GM19239 (cell line): ENCODE results near the gene GAL3ST1.
"Not testable (repeated sequence)": the region's sequence is repeated elsewhere in the genome, so short reads cannot be mapped to it uniquely, and the experiment has no call there.

Experiments
- DNase-seq: peaks from one replicate; pipeline ENCODE4 v3.0.0; 2011; ENCODE audit warnings: low spot score; ENCODE audit not compliant: insufficient read length
- FAIRE-seq: peaks from 2 replicates; lab custom pipeline; 2011; peaks lifted over from hg19 to GRCh38; lab: Jason Lieb, UNC

Gene GAL3ST1

DNA sequence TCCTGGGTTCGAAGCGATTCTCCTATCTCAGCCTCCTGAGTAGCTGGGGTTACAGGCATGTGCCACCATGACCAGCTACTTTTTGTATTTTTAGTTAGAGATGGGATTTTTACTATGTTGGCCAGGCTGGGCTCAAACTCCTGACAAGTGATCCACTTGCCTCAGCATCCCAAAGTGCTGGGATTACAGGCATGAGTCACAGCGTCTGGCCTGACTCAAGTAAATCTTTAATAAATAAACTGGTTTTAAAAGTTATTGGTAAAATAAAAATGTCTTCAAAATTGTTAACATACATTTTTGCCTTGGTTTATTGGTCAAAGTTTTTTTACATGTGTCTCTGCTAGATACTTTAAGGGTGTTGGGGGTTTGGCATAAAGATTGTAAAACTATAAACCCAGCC, 24.5 kb upstream of the GAL3ST1 start:
- no peak for FAIRE-seq
- no peak for DNase-seq

DNA sequence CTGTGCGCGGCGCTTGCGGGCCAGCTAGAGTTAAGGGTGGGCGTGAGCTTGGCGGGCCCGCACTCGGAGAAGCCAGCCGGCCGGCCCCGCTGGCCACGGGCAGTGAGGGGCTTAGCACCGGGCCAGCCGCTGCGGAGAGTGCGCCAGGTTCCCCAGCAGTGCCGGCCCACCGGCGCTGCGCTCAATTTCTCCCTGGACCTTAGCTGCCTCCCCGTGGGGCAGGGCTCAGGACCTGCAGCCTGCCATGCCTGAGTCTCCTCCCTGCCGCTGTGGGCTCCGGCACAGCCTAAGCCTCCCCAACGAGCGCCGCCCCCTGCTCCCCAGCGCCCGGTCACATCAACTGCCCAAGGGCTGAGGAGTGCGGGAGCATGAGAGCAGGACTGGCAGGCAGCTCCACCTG, 22.4 kb upstream of the GAL3ST1 start:
- DNase-seq (no peak), FAIRE-seq (no peak)

DNA sequence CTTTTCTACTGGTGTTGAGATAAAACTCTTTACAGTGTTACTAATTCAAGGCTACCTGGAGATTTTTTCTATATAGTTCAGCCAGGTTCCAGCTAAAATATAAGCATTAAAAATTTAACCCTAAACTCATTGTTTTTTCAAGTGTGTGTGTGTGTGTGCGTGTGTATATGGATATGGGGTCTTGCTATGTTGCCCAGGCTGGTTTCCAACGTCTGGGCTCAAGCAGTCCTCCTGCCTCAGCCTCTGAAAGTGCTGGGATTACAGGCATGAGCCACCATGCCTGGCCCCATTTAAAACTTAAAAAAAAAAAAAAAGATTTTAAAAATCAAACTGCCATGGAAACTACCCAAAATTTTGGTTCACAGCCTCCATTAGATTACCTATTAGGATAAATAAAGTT, 21.7 kb upstream of the GAL3ST1 start:
- no peak for FAIRE-seq
- no peak for DNase-seq

DNA sequence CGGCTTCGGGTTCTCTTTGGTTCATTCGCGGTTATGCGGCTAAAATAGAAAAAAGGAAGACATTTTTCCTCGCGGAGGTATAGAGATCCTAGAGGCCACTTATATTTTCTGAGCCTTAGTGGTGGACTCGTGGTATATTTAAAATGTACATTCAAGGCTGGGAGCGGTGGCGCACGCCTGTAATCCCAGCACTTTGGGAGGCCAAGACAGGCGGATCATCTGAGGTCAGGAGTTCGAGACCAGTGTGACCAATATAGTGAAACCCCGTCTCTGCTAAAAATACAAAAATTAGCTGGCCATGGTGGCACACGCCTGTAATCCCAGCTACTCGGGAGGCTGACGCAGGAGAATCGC, 17.9 kb upstream of the GAL3ST1 start:
- not testable (repeated sequence) for DNase-seq, FAIRE-seq

DNA sequence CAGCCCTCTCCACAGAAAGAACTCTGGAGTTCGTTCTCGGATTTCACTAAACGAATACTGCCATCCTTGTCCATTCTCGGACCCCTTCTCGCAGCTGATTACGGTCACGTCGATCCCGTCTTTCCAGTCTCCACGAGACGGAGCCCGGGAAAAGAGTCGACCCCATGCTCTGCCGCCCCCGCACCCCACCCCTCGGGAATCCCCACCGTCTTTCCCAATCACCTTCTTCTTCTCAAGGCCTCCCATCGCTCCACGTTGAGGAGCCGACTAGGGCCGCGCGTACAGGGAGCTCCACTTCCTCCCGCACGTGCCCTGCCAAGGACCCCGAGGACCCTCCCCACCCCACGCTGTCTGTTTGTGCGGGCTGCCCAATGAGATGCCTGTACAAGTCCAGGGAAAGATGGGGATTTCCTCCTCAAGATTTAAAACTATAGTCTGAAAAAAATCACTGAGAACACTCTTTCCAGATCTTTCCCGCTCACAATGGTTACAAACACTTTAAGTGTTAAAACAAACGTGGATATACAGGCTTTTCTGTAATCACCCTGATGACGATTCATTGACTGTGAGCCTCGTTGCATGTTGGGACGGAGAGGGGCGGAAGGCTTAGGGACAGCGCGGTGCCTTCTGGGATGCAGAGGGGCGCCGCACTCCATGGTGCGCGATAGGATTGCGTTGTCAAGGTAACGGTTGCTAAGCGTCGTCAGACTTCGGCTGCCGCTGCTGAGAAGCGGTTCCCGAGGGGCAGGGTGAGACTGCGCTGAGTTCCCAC, 17.3 kb upstream of the GAL3ST1 start, which contains the start of gene PES1:
Gene PES1, minus strand, starts transcription at position 323 of the 772 bp plus-strand sequence. Its CDS starts 77 bp downstream, at position 246.
- DNase-seq (peak; percentile 94), FAIRE-seq (peak; percentile 99)

DNA sequence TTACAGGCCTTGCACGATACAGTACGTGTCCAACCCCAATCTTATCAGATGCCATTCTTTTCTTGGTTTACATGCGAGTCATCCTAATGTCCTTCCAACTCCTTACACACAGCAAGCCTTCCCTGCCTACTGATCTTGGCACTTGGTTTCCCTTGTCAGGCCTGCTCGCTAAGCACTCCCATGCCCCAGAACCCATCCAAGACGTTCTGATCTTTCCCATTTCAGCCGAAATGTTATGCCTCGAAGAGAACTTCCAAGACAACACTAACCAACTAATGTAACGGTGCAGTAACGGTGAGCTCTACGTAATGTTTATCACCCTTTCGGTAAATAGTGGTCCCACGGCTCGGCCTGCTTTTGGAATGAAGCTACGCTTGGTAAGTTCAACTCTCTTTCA, 16.7 kb upstream of the GAL3ST1 start:
- DNase-seq (no peak), FAIRE-seq (peak; percentile 71)

DNA sequence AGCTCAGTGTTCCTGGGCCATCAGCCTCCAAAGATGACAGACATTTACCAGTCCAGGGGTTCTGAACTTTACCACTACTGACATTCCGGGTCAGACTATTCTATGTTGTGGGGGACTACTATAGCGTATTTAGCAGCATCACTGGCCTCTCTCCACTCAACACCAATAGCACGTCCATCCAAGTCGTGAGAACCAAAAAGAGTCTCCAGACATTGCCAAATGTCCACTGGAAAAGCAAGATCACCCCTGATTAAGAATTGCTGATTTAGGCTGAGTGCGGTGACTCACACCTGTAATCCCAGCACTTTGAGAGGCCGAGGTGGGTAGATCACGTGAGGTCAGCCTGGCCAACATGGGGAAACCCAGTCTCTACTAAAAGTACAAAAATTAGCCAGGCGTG, 11.9 kb upstream of the GAL3ST1 start:
- DNase-seq: no peak
- no peak for FAIRE-seq

DNA sequence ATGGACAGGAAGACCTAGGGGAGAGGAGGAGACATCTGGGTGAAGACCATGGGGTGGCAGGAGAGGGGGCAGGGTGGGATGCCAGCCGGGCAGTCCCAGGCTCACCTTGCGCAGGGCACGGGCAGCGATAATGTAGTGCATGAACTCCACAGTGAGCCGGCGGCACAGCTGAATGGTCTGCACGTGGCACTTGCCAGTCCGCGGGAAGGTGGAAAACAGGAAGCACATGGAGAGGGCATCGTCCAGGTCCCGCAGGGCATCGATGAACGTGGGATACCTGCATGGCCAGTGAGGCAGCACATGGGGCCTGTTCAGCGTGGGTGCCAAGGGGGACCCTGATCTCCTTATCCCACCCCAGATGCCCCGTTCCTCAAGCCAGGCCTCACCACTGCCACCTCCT, 10.0 kb upstream of the GAL3ST1 start:
- FAIRE-seq (no peak), DNase-seq (no peak)

DNA sequence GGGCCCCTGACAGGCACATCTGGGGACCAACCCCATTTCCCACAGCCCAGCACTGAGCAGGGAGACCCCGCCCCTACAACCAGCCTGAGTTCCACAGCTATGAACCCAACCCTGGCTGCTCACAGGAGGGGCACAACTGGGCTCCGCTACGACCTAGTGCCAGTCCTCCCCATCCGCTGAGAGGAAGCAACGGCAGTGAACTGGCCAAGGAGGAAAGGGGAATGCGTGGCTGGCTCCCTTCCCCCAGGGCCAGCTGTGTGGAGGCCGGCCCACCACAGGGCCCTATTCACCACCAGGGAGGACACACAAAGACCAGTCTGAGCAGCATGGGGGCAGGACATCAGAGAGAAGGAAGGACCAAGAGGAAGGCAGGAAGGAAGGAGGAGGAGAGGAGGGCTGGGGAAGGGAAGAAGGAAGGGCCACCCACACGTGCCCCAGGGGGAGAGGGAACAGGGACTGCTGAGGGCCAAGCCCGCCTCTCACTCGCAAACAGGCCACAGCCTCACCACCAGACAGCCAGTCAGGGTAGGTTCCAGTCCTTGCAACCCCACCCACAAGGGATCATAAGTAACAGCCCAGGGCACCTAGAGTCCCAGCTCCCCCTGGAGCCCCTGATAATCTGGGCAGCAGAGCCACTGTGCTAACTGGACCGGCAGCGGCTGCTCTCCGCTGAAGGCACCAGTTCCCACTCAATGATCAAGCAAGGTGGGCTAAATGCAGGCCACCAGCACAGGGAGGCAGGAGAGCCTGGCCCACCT, 8.5 kb upstream of the GAL3ST1 start:
- no peak for FAIRE-seq
- no peak for DNase-seq

DNA sequence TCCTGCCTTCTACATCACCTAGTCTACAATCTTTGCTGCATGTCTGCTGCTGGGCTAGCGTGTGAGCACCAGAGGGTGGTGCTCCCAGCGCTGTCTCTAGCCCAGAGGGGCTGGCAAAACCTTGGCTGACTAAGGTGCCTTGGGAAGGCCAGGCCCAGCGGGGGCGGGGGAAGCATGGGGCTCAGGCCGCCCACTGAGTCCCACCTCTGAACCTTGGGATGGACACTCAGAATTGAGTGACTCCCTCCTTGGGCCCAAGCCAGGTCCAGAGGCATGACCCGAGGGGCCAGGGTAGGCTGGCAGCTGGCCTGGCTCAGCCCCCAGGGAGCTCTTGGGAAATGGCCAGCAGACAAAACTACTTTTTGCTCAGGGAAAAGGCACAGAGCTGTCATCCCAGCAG, 7.6 kb upstream of the GAL3ST1 start:
- no peak for FAIRE-seq
- no peak for DNase-seq

DNA sequence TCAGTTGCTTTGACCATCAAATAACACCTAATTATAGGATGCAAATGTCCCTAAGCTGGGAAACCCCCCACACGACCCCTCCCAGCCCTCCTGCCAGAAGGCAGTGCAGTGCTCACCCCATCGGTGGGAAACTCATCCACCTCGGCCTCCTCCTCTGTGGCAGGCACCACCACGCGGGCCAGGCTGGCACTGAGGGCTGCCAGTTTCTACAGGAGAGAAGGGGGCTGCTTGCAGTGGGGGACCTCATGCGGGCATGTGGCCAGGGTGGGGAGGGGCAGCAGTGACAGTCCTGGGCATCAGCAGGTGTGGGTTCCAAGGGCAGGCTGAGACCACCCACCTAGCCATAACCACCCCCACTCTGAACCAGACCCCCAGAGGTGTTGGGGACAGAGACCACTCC, 6.4 kb upstream of the GAL3ST1 start:
- DNase-seq (no peak), FAIRE-seq (no peak)

DNA sequence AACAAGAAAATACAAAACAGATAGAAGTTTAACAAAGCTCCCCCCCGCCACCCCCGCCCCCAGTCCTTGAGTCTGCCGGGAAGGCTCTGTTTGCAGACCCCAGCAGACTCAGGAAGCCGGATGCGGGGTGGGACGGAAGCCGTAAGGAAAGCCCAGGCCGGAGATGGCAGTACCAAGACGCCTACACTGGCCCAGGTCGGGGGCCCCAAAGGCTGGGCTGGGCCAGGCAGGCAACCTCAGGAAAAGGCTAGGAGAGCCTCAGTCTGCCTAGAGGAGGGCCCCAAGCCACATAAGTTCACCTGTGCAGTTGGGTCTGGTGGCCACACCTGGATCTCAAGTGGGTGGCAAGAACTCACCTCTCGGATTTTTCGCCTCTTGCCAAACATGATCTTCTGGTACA, 4.0 kb upstream of the GAL3ST1 start:
- no peak for FAIRE-seq

DNA sequence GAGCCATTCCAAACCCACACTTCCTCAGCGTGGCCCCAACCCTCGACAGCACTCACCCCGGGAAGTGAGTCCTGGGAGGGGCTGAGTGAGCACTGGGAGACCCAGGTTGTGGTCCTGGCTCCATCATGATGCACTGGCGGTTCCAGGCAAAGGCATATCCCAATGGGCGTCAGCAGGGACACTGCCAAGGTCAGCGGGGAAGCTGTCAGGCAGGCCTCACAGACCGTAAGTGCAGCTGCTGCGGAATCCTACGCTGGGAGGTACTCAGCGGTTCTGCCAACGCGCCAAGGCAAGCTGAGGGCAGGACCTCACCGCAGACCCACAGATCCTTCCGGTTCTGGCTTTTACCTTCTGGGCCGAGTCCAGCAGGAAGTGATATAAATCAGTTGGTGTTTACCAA, 1.4 kb upstream of the GAL3ST1 start:
- FAIRE-seq: no peak
- DNase-seq: no peak

More for the DNA sequence above, 4.0 kb upstream of the GAL3ST1 start:
- no peak for DNase-seq

DNA sequence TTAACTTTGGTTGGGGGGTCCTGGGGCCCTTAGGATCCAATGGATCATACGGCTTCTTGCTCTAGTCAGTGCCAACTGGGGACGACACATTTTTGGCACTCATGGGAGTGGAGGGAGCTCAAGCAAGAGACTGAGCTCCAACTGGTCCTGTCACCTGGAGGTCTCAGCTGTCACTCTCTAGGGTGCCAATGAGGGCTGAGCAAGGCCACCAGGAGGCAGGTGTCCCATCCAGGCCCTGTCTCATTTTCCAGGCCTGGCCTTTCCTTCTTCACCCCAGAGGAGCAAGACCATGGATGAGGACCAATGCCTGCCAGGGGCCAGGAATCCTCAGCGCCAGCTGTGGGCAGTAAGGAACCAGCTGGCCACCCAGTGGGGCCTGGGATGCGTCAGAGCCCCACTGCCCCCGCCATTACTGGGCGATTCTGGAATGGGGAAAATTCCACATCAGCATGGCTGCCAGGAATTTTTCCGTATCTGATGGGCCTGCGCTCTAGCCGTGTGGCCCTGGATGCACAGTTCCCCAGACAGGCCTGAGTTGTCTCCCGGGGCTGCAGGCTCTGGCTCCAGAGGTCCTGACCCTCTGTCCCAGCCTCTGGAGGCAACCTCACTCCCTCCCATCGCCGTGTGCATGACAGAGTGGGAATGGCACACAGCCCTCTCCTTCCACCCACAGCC, 669 bp upstream of the GAL3ST1 start:
- DNase-seq (no peak), FAIRE-seq (no peak)

DNA sequence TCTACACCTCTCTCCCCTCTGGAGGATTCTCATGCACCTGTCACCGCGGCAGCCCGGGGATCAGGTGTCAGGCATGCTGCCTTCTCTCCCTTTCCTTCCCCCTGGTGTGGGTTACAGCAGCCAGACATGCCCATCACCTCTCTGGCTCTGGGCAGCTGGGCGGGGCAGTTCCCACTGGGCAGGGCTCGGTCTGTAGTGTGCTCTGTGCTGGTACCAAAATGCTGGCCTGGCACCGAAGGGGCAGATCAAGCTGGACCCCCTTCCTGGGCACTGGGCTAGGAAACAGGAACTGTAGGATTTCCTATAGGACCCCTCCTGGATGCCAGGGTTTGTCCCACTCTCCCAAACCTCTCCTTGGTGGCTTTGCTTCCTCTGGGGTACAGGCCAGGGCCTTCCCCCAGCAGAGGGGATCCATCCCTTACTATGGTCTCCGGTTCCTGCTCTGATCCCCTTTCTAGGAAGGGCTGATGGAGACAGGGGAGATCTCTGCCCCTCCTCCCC, 821 bp downstream of the GAL3ST1 start:
- FAIRE-seq (no peak), DNase-seq (no peak)

DNA sequence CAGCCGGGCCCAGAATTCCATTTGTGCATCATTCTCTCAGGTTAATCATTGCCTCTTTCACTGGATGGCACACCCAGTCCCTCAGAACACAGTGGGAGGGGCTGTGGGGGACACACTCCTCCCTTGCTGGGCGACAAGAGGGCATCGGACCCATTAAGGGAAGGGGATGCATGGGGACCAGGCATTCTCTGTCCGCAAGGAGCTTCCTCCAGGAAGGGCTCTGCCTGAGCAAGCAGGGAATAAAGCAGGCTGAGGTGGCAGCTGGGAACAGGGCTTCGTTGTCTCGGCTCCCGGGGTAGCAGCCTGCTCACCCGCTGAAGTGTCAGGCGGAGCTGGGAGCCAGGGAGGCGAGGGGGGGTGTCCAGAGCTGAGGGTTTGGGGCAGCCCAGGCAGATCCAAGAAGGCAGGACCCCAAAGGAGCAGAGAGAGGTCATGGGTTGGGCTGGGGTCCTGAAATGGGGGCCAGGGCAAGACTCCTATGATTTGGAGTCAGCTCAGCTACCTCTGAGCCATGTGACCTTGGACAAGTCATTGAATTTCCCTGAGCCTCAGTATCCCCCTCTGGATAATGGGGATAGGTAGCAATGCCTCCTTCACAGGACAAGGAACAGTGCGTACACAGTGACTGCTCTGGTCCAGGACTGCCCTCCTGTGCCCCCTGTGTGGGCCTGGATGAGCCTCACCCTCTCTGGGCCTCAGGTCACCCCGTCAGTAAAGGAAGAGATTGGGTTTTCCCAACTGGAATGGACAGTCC, 1.4 kb downstream of the GAL3ST1 start:
- DNase-seq: no peak

DNA sequence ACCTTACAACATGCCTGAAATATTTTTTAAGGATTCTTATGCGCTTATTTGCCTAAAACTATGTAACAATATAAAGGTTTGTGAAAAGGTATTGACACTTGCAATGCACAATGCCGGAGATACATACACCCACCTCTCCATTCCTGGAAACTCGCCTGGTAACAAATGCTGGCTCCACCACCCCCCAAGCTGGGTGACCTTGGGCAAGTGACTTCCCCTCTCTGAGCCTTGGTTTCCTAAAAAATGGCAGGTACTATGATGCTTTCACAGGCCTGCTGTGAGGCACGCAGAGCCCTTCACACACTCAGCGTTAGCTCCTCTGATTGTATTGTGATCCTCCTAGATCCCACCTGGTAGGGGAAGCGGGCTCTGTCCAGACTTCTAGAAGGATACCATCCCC, 2.3 kb downstream of the GAL3ST1 start:
- FAIRE-seq (no peak), DNase-seq (no peak)

More for the DNA sequence above, 1.4 kb downstream of the GAL3ST1 start:
- FAIRE-seq: no peak

DNA sequence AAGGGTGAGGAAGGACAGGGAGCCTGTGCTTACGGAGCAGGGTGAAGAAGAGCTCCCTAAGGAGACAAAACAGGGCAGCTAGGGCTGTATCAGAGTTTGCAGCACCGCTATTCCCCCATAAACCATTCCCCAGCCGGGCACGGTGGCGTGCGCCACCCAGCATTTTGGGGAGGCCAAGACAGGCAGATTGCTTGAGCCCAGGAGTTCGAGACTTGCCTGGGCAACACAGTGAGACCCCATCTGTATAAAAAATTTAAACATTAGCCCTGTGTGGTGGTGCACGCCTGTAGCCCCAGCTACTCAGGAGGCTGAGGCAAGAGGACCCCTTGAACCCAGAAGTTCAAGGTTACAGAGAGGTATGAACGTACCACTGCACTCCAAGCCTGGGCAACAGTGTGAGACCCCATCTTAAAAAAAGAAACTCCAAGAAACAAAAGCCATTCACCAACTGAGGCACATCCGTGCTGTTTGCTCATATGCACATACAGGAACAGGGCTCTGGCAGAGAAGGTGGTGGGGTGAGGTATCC, 4.7 kb downstream of the GAL3ST1 start:
- DNase-seq (no peak), FAIRE-seq (no peak)

DNA sequence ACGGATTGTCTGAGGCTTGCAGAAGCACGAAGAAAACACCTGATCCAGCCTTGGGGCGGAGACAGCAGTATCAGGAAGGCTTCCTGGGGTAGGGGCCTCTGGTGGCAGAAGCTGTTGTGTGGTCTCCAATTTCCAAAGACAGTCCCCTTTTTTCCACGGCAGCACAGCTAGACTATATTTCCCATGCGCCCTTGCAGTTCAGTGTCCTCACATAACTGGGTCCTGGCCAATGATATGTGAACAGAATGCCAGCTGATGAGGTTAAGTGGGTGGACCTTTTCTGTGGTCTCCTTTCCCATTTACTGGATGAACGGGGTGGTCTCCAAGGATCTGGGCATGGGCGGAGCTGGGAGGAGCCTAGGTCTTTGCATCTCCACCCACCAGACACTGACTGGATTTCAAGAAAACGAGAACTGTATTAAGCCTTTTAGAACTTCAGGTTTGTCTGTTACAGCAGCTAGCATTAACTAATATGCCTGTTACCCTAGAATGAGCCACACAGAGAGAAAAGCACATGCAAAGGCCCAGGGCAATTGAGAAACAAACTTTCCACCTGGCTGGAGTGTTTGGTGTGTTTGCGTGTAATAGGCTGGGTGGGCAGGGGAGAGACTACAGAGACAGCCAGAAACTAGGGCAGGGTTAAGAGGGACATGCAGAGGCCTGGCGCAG, 6.2 kb downstream of the GAL3ST1 start:
- DNase-seq (no peak), FAIRE-seq (no peak)
